Stimulated activated CD8-positive, alpha-beta memory T cell treated with anti-CD3 and anti-CD28 coated beads, Interleukin-4, amount 100 ng/mL, for 24 hours (primary cell): ENCODE results near the gene MYO7B.

Experiments used
- DNase-seq: peaks from one replicate; pipeline ENCODE4 v3.0.0-alpha.2; 2020; ENCODE audit warnings: low read depth

MYO7B gene

DNA sequence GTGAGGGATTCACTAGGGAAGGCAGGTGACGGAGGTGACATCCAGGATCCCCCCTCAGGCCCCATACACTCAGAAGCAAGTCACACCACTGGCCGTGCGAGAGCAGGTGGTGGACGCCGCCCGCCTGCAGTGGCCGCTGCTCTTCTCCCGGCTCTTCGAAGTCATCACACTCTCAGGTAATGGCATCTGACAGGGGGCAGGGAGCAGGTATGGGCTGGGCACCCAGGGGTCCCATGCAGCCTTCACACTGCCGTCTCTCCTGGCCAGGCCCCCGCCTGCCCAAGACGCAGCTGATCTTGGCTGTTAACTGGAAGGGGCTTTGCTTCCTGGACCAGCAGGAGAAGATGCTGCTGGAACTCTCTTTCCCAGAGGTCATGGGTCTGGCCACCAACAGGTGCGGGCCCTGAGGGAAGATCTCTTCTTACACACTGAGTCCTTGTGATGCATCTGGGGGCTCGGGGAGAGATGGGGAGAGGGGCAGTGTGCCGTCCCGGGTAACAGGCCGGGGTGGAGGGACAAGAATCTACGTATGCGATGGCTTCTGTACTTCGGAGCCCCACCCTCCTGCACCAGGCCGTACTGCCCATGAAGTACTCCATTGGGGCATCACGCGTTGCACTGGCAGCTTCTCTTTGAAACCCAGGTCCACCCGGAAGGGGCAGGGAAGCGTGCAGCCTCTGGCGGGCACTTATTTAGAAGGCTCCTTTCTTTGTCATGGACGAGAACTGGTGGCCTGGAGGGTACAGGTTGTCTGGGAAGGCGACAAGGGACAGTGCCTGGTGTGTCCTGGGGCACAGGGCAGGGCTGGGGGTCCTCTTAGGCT, 91.6 kb downstream of the MYO7B start:
- no peak for DNase-seq

- DNase-seq: no peak
Observed at GRCh38 chr2:127627740-127628571, 92.5 kb downstream of the MYO7B start.

DNA sequence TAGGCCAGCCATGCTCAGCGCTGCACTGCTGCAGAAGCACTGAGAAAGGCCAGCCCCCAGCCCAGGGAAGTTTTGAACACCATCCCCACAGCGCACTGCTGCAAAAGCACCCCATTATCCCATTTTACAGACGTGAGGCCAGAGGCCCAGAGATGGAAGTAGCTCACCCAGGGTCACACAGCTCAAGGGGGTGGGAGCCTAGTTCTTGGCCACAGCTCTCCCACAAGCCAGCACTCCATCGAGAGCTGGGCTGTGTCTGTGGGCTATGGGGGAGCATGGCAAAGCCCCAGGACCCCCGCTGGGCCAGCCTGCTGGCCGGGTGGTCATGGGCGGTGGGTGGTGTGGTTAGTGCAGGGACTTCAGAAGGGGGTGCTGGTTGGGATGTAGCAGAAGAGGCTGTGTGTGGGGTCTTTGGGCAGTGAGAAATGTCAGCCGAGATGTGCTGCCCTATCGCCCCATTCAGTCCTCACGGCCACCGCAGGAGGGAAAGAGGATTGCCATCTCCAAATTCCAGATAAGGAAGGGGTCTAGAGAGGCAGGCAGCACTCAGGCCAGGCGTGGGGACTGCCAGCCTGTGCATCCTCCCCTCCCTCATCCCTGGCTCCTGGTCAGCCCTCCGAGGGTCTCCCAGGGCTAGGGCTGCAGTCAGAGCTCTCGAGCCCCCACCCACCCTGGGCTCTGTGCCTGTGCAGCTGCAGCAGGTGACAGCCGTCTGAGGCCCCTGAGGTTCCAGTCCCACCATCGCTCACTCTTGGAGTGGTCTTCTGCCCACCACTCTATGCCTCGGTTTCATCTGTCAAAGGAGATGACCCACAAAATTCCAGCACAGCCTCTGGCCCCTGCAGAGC, 93.5 kb downstream of the MYO7B start:
- DNase-seq: no peak

- no peak for DNase-seq
Observed at GRCh38 chr2:127629637-127630036, 94.2 kb downstream of the MYO7B start.

DNA sequence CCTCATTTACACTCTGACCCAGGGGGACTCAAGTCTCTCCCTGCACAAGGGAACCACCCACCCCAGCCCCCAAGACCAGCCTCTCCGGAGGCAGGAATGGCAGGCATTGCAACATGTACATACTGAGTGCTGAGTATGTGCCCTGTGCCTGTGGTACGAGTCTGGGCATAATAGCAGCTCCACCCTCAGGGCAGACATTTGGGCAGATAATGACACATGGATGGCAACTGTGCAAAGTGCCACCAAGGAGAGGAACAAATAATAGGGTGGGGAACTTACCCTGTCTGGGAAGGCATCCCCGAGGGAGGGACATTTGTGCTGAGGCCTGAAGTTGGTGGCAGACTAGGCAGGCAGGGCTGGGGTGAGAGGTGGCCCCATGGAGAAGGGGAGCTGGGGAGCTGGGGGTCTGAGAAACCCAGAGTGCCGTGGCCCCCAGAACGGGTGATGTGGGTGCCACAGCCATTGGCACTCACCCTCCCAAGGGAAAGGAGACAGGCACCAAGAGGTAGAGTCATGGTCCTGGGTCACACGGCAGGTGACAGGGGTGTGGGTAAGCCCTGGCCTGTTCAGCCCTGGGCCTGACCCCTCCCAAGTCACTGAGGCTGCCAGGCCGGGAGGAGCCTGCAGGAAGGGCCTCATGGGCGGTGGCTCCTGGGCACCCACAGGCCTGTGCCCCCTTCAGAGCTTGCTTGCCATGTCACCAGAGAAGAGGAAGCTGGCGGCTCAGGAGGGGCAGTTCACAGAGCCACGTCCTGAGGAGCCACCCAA, 94.8 kb downstream of the MYO7B start:
- DNase-seq: no peak

DNA sequence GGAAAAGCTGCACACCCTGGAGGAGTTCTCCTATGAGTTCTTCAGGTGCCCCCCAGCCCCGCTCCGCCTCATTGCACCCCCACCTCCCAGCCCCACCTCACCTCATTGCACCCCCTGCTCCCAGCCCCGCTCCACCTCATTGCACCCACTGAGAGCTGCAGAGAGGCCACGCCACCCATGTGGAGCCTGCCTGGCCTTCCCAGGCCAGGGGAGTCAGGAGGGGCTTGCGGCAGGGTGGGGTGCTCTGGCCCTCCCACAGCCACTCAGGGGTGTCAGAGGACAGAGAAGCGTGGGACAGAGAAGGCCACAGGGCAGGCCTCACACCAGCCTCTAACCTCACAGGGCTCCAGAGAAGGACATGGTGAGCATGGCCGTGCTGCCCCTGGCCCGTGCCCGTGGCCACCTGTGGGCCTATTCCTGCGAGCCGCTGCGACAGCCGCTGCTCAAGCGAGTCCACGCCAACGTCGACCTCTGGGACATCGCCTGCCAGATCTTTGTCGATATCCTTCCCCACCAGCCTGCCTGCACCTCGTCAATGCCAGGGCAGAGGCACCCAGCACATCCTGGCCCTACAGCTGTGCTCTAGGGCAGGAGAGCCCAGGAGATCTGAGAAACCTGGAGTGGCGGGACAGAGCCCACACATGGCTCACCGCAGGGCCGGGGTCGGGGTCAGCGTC, 95.5 kb downstream of the MYO7B start:
- no peak for DNase-seq

DNA sequence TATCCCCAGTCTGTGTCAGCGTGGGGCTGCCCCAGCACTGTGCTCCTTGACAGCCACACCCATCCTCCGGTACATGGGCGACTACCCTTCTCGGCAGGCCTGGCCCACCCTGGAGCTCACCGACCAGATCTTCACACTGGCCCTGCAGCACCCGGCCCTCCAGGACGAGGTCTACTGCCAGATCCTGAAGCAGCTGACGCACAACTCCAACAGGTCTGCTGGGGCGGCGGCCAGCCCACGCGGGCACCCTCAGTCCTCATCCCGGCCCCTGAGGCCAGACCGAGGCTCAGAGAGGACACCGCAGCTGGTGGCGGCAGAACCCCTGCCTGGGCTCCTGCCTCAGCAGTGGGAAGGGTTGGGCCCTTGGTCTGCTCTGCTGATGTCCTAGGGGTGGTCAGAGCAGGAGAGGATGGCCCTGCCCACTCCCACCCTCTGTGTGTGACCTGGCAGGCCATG, 96.1 kb downstream of the MYO7B start:
- DNase-seq: no peak

DNA sequence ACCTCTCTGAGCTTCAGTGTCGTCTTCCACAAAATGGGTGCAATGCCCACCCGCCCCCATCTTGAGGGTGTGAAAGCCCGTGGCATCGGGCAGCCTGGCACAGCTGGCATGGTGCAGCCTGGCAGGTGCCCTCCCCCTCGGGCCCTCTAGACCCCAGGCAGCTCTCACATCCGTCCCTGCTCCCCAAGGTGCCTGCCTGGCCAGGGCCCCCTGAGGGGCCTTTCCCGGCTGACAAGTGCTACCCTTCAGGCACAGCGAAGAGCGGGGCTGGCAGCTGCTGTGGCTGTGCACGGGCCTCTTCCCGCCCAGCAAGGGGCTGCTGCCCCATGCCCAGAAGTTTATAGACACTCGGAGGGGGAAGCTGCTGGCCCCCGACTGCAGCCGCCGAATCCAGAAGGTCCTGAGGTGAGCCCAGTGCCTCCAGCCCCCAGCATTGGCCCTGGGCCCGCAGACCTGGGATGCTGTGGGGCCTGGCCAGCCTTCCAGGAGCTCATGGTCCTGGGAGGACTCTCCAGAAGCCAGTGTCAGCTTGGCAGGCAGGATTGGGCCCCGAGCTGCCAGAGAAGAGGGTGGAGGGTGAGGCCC, 96.6 kb downstream of the MYO7B start:
- no peak for DNase-seq

DNA sequence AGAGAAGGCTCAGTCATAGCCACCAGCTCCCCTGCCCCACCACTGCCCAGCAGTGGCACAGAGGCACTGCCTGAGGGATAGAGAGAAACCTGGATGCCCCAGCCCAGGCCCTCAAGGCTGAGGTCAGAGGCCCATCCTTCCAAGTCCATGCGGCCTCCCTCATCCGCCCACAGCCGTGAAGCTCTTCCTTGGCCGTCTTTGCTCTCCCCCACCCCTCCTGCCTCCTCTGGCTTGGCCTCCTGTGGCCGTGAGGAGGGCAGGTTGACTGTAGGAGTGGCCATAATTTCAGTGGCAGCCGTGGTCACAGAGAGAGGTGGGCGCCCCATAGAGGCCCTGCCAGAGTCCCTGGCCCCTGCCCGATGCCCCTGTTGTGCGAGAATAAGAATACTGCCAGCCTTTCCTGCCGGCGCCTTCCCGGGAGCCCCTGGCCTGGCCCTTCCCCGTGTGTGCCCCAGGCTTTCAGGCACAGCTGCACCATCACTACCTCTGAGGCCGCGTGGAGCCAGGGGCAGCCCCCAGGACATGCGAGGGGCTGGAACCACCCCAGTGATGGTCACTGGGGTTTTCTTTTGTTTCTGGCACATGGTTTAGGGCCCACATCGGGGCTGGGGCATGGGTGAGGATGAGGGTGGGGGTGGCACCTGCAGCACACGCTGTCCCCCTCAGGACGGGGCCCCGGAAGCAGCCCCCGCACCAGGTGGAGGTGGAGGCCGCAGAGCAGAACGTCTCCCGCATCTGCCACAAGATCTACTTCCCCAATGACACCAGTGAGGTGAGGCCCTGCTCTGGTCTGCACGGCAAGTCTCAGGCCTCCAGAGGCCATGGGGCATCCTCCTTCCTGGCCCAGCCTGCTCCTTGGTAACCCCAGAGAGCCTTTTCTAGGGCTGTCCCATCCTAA, 97.4 kb downstream of the MYO7B start:
- DNase-seq: no peak

DNA sequence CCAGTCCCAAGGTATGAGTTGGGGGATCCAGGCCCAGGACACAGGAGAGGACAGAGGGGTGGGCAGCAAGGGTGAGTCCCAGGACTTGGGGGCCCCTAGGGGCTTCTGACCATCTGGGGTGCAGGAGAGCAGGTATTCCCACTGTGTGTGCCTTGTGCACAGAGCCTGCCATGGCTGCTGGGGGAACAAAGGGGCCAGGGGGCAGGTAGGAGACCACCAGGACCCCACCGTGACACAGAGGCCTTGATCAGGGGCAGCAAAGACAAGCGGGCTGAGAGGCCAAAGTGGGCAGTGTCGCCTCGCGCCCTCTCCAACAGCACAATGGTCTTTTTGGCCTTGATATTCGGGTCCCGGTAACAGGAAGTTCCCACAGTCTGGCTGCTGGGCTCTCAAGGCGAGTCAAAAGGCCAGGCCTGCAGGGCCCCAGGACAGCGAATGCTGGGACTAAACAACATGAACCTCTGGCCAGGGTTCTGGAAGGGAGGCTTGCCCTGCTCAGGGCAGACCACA, 98.1 kb downstream of the MYO7B start:
- no peak for DNase-seq

GRCh38 chr2:127634066-127634617, 98.7 kb downstream of the MYO7B start:
- DNase-seq: no peak

GRCh38 chr2:127634626-127635379, 99.3 kb downstream of the MYO7B start:
- no peak for DNase-seq

GRCh38 chr2:127635380-127636237, 100.1 kb downstream of the MYO7B start:
- DNase-seq: no peak

DNA sequence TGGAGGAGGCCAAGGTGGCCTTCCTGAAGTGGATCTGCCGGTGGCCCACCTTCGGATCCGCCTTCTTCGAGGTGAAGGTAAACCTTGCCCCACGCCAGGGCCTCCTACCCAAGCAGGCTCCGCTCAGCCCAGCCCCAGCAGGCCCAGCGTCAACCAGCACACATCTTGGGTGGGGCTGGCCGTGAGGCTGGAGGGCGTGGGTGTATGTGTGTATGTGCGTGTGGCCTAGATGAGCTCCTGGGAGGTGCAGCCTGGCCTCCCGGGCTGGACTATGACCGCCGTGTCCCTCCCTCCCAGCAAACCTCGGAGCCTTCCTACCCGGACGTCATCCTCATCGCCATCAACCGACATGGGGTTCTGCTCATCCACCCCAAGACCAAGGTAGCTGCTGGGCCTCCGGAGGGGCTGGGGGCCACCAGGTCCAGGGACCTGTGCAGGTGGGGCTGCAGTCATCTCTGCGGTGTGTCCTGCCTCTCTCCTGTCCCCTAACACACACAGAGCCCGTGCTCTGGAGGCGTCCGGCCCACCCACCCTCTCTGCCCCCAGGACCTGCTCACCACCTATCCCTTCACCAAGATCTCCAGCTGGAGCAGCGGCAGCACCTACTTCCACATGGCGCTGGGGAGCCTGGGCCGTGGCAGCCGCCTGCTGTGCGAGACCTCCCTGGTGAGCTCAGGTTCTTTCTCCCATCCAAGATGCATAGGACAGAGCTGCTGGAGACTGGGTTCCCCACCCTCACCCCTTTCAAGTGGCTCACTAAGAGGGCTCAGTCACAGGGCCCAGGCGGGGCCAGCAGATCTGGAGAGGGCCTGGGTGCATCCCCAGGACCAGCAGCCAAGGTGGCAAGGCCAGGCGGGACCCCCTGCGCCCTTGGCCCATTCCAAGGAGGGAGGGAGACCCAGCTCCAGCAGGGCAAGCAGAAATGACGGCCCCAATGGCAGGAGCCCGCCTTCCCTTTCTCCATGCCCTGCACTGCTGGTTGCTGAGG, 101.1 kb downstream of the MYO7B start:
- DNase-seq: no peak

GRCh38 chr2:127637236-127637630, 101.8 kb downstream of the MYO7B start:
- no peak for DNase-seq

GRCh38 chr2:127637725-127638252, 102.3 kb downstream of the MYO7B start:
- DNase-seq: no peak
